Mesothelial cell of epicardium (in vitro differentiated cells): Measurements from ENCODE around the gene CISTR. TPM values are rescaled to one million over a fixed set of nuclear protein-coding genes. Genes with fewer than 3 reads are reported as not detected.

ENCODE experiments used
- DNase-seq, 2 experiments: peaks; one replicate each; pipeline ENCODE4 v3.0.0; 2021; ENCODE audit warnings: low spot score in 2 of 2; ENCODE audit not compliant: unreplicated experiment in 2 of 2
- H3K27ac Mint-ChIP-seq: 2 replicates; pipeline ENCODE4 v1.8.0; 2021; ENCODE audit warnings: mixed read lengths
- H3K27me3 Mint-ChIP-seq: 2 replicates; pipeline ENCODE4 v1.8.0; 2021; ENCODE audit warnings: low read depth, mixed read lengths
- H3K36me3 Mint-ChIP-seq: 2 replicates; pipeline ENCODE4 v1.8.0; 2021; ENCODE audit warnings: mixed read lengths
- H3K4me1 Mint-ChIP-seq: 2 replicates; pipeline ENCODE4 v1.8.0; 2021; ENCODE audit warnings: mixed read lengths
- H3K4me3 Mint-ChIP-seq: 2 replicates; pipeline ENCODE4 v1.8.0; 2021; ENCODE audit warnings: mild to moderate bottlenecking, moderate library complexity, mixed read lengths
- H3K9me3 Mint-ChIP-seq: 2 replicates; pipeline ENCODE4 v1.8.0; 2021; ENCODE audit warnings: mixed read lengths
- CTCF ChIP-seq: fragments of 200-600 bp; sonication (generic); IDR thresholded peaks from one replicate; pipeline ENCODE4 v1.5.0; 2021; ENCODE audit warnings: antibody characterized with exemption; ENCODE audit not compliant: unreplicated experiment
- total RNA-seq: library from RNA; stranded (reverse); gene quantifications from 3 replicates; pipeline ENCODE4 v1.2.1, GENCODE V29; 2021

The CISTR gene
- total RNA-seq, 1 donor from 2014 or later, result not detected

GRCh38 chr12:53699678-53700025, 52.1 kb downstream of the CISTR start:
- Mint-ChIP-seq H3K36me3 (no peaks in the 10 kb centered on the region), H3K27ac (no peak overlapping the region), H3K27me3 (peaks cover 95% of the 10 kb centered on the region), H3K9me3 (no peaks in the 10 kb centered on the region), H3K4me1 (peaks cover 21% of the 10 kb centered on the region), H3K4me3 (no peak overlapping the region)
- TF ChIP-seq CTCF, result no peak
- no peak for DNase-seq

- DNase-seq, result no peak
- H3K4me1 Mint-ChIP-seq, result peaks cover 27% of the 10 kb centered on the region
- H3K36me3 Mint-ChIP-seq, result no peaks in the 10 kb centered on the region
- H3K27ac Mint-ChIP-seq, result no peak overlapping the region
- H3K4me3 Mint-ChIP-seq, result no peak overlapping the region
- H3K27me3 Mint-ChIP-seq, result peaks cover 95% of the 10 kb centered on the region
- no peaks in the 10 kb centered on the region for H3K9me3 Mint-ChIP-seq
- TF ChIP-seq CTCF, result no peak
These were observed 52.7 kb downstream of the CISTR start for GRCh38 chr12:53698948-53699677.

- peak overlapping the region; percentile 89 for H3K27ac Mint-ChIP-seq
- peaks cover 88% of the 10 kb centered on the region for H3K27me3 Mint-ChIP-seq
- H3K9me3 Mint-ChIP-seq, result peaks cover under 1% of the 10 kb centered on the region
- H3K4me1 Mint-ChIP-seq, result peaks cover 27% of the 10 kb centered on the region
- DNase-seq, result no peak
- H3K4me3 Mint-ChIP-seq, result peak overlapping the region; percentile 61
- no peak for TF ChIP-seq CTCF
- H3K36me3 Mint-ChIP-seq, result no peaks in the 10 kb centered on the region
These were observed 55.0 kb downstream of the CISTR start for GRCh38 chr12:53696655-53697331.

Other genes starting within 250 kb of the CISTR start
- not detected in 3 replicates for gene NPFF, start 244.5 kb downstream of the CISTR start, total RNA-seq
- 35.4 to 38.6 TPM (median 36.3 TPM) in 3 replicates for gene ATF7, start 125.6 kb downstream of the CISTR start, total RNA-seq
- gene ATP5MC2, start 75.9 kb downstream of the CISTR start, total RNA-seq, result 356 to 359 TPM (median 356 TPM) in 3 replicates
- gene CALCOCO1, start 24.5 kb downstream of the CISTR start, total RNA-seq, result 124 to 130 TPM (median 124 TPM) in 3 replicates
- gene HOXC13, start 186.9 kb upstream of the CISTR start, total RNA-seq, result 0.44 to 0.69 TPM (median 0.61 TPM) in 3 replicates
- gene HOXC12, start 202.9 kb upstream of the CISTR start, total RNA-seq, result not detected in 3 replicates
- gene HOXC11, start 221.1 kb upstream of the CISTR start, total RNA-seq, result 0.47 to 0.60 TPM (median 0.47 TPM) in 3 replicates
- 1.1 to 1.8 TPM (median 1.8 TPM) in 3 replicates for gene HOTAIR, start 223.0 kb upstream of the CISTR start, total RNA-seq
- gene HOXC10, start 233.2 kb upstream of the CISTR start, total RNA-seq, result 0.95 to 0.97 TPM (median 0.96 TPM) in 3 replicates
- 1.1 to 2.0 TPM (median 1.6 TPM) in 3 replicates for gene HOXC9, start 248.2 kb upstream of the CISTR start, total RNA-seq